ENCODE results near the gene ZNF407.

ZNF407 gene

GRCh38 chr18:75054611-75055010 lies 456.9 kb downstream of the ZNF407 start:
- H2AFZ ChIP-seq (ENCODE audit: low read length), result no peak overlapping the region
- no peaks in the 10 kb centered on the region for H3K9me3 ChIP-seq (replicated peaks; ENCODE audit: insufficient read depth, low read length)
- no peak for DNase-seq

GRCh38 chr18:75057169-75057960 lies 459.7 kb downstream of the ZNF407 start:
- H3K4me1 ChIP-seq (ENCODE audit: low read length), result no peaks in the 10 kb centered on the region
- H3K4me3 ChIP-seq (ENCODE audit: low read length), result no peak overlapping the region
- no peak overlapping the region for H3K27ac ChIP-seq (ENCODE audit: low read length)
- H3K4me2 ChIP-seq (ENCODE audit: low read depth, low read length), result no peak overlapping the region
- no peaks in the 10 kb centered on the region for H3K9me2 ChIP-seq (replicated peaks; ENCODE audit: insufficient read depth, low read length)
- TF ChIP-seq EZH2phosphoT487 (IDR thresholded peaks at IDR 0.05; ENCODE audit: low read length) (no peak), EZH2 (optimal IDR thresholded peaks at IDR 0.05; ENCODE audit: low read depth, low read length) (no peak)
- TF ChIP-seq, protein P1, sequence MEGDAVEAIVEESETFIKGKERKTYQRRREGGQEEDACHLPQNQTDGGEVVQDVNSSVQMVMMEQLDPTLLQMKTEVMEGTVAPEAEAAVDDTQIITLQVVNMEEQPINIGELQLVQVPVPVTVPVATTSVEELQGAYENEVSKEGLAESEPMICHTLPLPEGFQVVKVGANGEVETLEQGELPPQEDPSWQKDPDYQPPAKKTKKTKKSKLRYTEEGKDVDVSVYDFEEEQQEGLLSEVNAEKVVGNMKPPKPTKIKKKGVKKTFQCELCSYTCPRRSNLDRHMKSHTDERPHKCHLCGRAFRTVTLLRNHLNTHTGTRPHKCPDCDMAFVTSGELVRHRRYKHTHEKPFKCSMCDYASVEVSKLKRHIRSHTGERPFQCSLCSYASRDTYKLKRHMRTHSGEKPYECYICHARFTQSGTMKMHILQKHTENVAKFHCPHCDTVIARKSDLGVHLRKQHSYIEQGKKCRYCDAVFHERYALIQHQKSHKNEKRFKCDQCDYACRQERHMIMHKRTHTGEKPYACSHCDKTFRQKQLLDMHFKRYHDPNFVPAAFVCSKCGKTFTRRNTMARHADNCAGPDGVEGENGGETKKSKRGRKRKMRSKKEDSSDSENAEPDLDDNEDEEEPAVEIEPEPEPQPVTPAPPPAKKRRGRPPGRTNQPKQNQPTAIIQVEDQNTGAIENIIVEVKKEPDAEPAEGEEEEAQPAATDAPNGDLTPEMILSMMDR (IDR thresholded peaks at IDR 0.05; ENCODE audit: low read length), result no peak
- no peaks in the 10 kb centered on the region for H3K36me3 ChIP-seq (replicated peaks; ENCODE audit: insufficient read depth, low read length)
- H2AFZ ChIP-seq (ENCODE audit: low read length), result no peak overlapping the region
- no peaks in the 10 kb centered on the region for H3K79me2 ChIP-seq (ENCODE audit: low read length)
- no peak for DNase-seq
- no peaks in the 10 kb centered on the region for H3K27me3 ChIP-seq (replicated peaks; ENCODE audit: insufficient read depth, low read length)
- H3K9ac ChIP-seq (ENCODE audit: low read length), result no peak overlapping the region
- no peaks in the 10 kb centered on the region for H4K20me1 ChIP-seq (ENCODE audit: insufficient read depth, low read length)
- H3K9me3 ChIP-seq (replicated peaks; ENCODE audit: insufficient read depth, low read length), result no peaks in the 10 kb centered on the region
- no peaks in the 10 kb centered on the region for H3F3A ChIP-seq (ENCODE audit: insufficient read depth, low read length)

More at GRCh38 chr18:75054611-75055010, 456.9 kb downstream of the ZNF407 start:
- Histone ChIP-seq H3K27me3 (replicated peaks; ENCODE audit: insufficient read depth, low read length) (no peaks in the 10 kb centered on the region), H3K27ac (ENCODE audit: low read length) (no peak overlapping the region), H4K20me1 (ENCODE audit: insufficient read depth, low read length) (no peaks in the 10 kb centered on the region), H3K4me1 (ENCODE audit: low read length) (no peaks in the 10 kb centered on the region), H3K9me2 (replicated peaks; ENCODE audit: insufficient read depth, low read length) (no peaks in the 10 kb centered on the region), H3K4me2 (ENCODE audit: low read depth, low read length) (no peak overlapping the region), H3F3A (ENCODE audit: insufficient read depth, low read length) (no peaks in the 10 kb centered on the region), H3K79me2 (ENCODE audit: low read length) (no peaks in the 10 kb centered on the region), H3K36me3 (replicated peaks; ENCODE audit: insufficient read depth, low read length) (no peaks in the 10 kb centered on the region), H3K9ac (ENCODE audit: low read length) (no peak overlapping the region), H3K4me3 (ENCODE audit: low read length) (no peak overlapping the region)
- TF ChIP-seq EZH2 (optimal IDR thresholded peaks at IDR 0.05; ENCODE audit: low read depth, low read length), result no peak
- TF ChIP-seq EZH2phosphoT487 (IDR thresholded peaks at IDR 0.05; ENCODE audit: low read length), result no peak
- TF ChIP-seq, protein P1 (IDR thresholded peaks at IDR 0.05; ENCODE audit: low read length), result no peak

GRCh38 chr18:75060185-75060584 lies 462.5 kb downstream of the ZNF407 start:
- Histone ChIP-seq H3K79me2 (ENCODE audit: low read length) (no peaks in the 10 kb centered on the region), H2AFZ (ENCODE audit: low read length) (no peak overlapping the region), H3K27me3 (replicated peaks; ENCODE audit: insufficient read depth, low read length) (no peaks in the 10 kb centered on the region), H3K27ac (ENCODE audit: low read length) (no peak overlapping the region), H3K4me3 (ENCODE audit: low read length) (no peak overlapping the region), H4K20me1 (ENCODE audit: insufficient read depth, low read length) (no peaks in the 10 kb centered on the region), H3K4me1 (ENCODE audit: low read length) (no peaks in the 10 kb centered on the region), H3K9ac (ENCODE audit: low read length) (no peak overlapping the region), H3K9me3 (replicated peaks; ENCODE audit: insufficient read depth, low read length) (no peaks in the 10 kb centered on the region), H3K36me3 (replicated peaks; ENCODE audit: insufficient read depth, low read length) (no peaks in the 10 kb centered on the region), H3K9me2 (replicated peaks; ENCODE audit: insufficient read depth, low read length) (no peaks in the 10 kb centered on the region), H3F3A (ENCODE audit: insufficient read depth, low read length) (no peaks in the 10 kb centered on the region), H3K4me2 (ENCODE audit: low read depth, low read length) (no peak overlapping the region)
- no peak for DNase-seq
- TF ChIP-seq EZH2phosphoT487 (IDR thresholded peaks at IDR 0.05; ENCODE audit: low read length) (no peak), EZH2 (optimal IDR thresholded peaks at IDR 0.05; ENCODE audit: low read depth, low read length) (no peak)
- TF ChIP-seq, protein P1 (IDR thresholded peaks at IDR 0.05; ENCODE audit: low read length), result no peak

Data from MM.1S (cell line).